H1 (cell line): ENCODE data around the gene MCF2L. TPM values are rescaled to one million over a fixed set of nuclear protein-coding genes. Genes with fewer than 3 reads are reported as not detected.
A peak's percentile ranks its signal among the peaks of the same experiment; 100 is the strongest.

Experiments used
- CTCF ChIA-PET: fragments of 300-600 bp; sonication (Branson Sonifier 250); formaldehyde crosslinking; loops from one replicate; lab custom pipeline; 2021; ENCODE audit not compliant: partially characterized antibody; lab: Charles Lee
- POLR2A ChIA-PET: fragments of 300-600 bp; sonication (Branson Sonifier 250); formaldehyde crosslinking; loops from one replicate; lab custom pipeline; 2021; ENCODE audit warnings: inconsistent platforms; ENCODE audit not compliant: partially characterized antibody; lab: Charles Lee
- DNase-seq, 2 experiments: peaks; one replicate each; pipeline versions ENCODE4 v3.0.0 to v3.0.0-alpha.2; 2010 to 2022; ENCODE audit warnings: low spot score in 2 of 2, low read depth in 1 of 2, mixed read lengths in 1 of 2
- FAIRE-seq: peaks from 2 replicates; lab custom pipeline; 2011; peaks lifted over from hg19 to GRCh38; lab: Jason Lieb, UNC
- H2AFZ ChIP-seq: 2 replicates; pipeline ENCODE4 v1.8.1; 2012; ENCODE audit warnings: low read length, inconsistent platforms
- H2AK5ac ChIP-seq: 2 replicates; pipeline ENCODE4 v1.6.1; 2013; ENCODE audit warnings: low read depth, low read length
- H2BK120ac ChIP-seq: replicated peaks from 2 replicates; pipeline ENCODE3; 2013; ENCODE audit warnings: low read depth, low read length, inconsistent platforms
- H2BK12ac ChIP-seq: 2 replicates; pipeline ENCODE4 v1.6.1; 2013; ENCODE audit warnings: low read depth, low read length
- H2BK15ac ChIP-seq: 2 replicates; pipeline ENCODE4 v1.6.1; 2013; ENCODE audit warnings: low read length
- H2BK20ac ChIP-seq: 2 replicates; pipeline ENCODE4 v1.6.1; 2013; ENCODE audit warnings: low read length
- H2BK5ac ChIP-seq: 2 replicates; pipeline ENCODE4 v1.6.1; 2013; ENCODE audit warnings: low read depth, low read length
- H3K14ac ChIP-seq: 2 replicates; pipeline ENCODE4 v1.6.1; 2013; ENCODE audit warnings: inconsistent platforms; ENCODE audit not compliant: insufficient read length
- H3K18ac ChIP-seq: 2 replicates; pipeline ENCODE4 v1.6.1; 2013; ENCODE audit warnings: low read length; ENCODE audit errors: extremely low read depth
- H3K23ac ChIP-seq: 2 replicates; pipeline ENCODE4 v1.6.1; 2013; ENCODE audit warnings: inconsistent platforms; ENCODE audit not compliant: insufficient read length
- H3K23me2 ChIP-seq: 2 replicates; pipeline ENCODE4 v1.6.1; 2013; ENCODE audit warnings: low read depth, low read length
- H3K27ac ChIP-seq: 2 replicates; pipeline ENCODE4 v1.6.1; 2011; ENCODE audit warnings: low read depth, low read length, inconsistent platforms
- H3K27me3 ChIP-seq, 4 experiments: replicated peaks in 1 of 4; 1 replicate in 1 of 4; 2 replicates in 3 of 4; pipeline versions ENCODE4 v1.6.1 to v1.8.1; 2011 to 2013; ENCODE audit warnings: low read length in 3 of 4, mild to moderate bottlenecking in 3 of 4, inconsistent platforms in 2 of 4, mixed read lengths in 2 of 4, moderate library complexity in 1 of 4; ENCODE audit not compliant: control insufficient read depth in 3 of 4, insufficient read depth in 3 of 4; ENCODE audit errors: extremely low read depth in 1 of 4
- H3K36me3 ChIP-seq, 4 experiments: 2 replicates each; pipeline versions ENCODE4 v1.6.1 to v1.8.1; 2011 to 2013; ENCODE audit warnings: mild to moderate bottlenecking in 4 of 4, low read length in 3 of 4, moderate library complexity in 2 of 4, control low read depth in 1 of 4, inconsistent platforms in 1 of 4; ENCODE audit not compliant: insufficient read depth in 4 of 4, control insufficient read depth in 2 of 4
- H3K4ac ChIP-seq: replicated peaks from 2 replicates; pipeline ENCODE3; 2013; ENCODE audit warnings: low read length, low read depth, mixed read lengths, inconsistent platforms; ENCODE audit not compliant: insufficient read length
- H3K4me1 ChIP-seq, 4 experiments: replicated peaks in 1 of 4; 1 replicate in 1 of 4; 2 replicates in 3 of 4; pipeline versions ENCODE4 v1.6.1 to v1.8.1; 2011 to 2013; ENCODE audit warnings: low read length in 3 of 4, inconsistent platforms in 2 of 4, mixed read lengths in 1 of 4; ENCODE audit not compliant: insufficient read depth in 4 of 4, control insufficient read depth in 3 of 4
- H3K4me2 ChIP-seq, 2 experiments: 2 replicates each; pipeline versions ENCODE4 v1.6.1 to v1.8.1; 2011 to 2013; ENCODE audit warnings: low read depth in 2 of 2, low read length in 2 of 2, control low read depth in 1 of 2, inconsistent platforms in 1 of 2, mild to moderate bottlenecking in 1 of 2; ENCODE audit not compliant: insufficient read depth in 1 of 2
- H3K4me3 ChIP-seq, 4 experiments: fragments of 200-600, 300-600 bp in 1 of 4; sonication (generic), shearing (Covaris generic), sonication (Bioruptor Twin) in 1 of 4; 2 replicates each; pipeline versions ENCODE4 v1.5.1 to v1.8.1; 2011 to 2016; ENCODE audit warnings: low read length in 4 of 4, low read depth in 3 of 4, control low read depth in 2 of 4, inconsistent platforms in 2 of 4, mild to moderate bottlenecking in 2 of 4, mixed read lengths in 1 of 4, moderate library complexity in 1 of 4; ENCODE audit not compliant: insufficient read depth in 2 of 4; ENCODE audit errors: extremely low read depth in 1 of 4
- H3K56ac ChIP-seq: replicated peaks from 2 replicates; pipeline ENCODE3; 2013; ENCODE audit warnings: low read depth, mild to moderate bottlenecking, mixed read lengths, low read length, inconsistent platforms; ENCODE audit not compliant: insufficient read length
- H3K79me1 ChIP-seq: 2 replicates; pipeline ENCODE4 v1.6.1; 2013; ENCODE audit warnings: low read depth, low read length, control low read depth
- H3K79me2 ChIP-seq, 2 experiments: 2 replicates each; pipeline versions ENCODE4 v1.6.1 to v1.8.1; 2012 to 2013; ENCODE audit warnings: low read length in 2 of 2, mild to moderate bottlenecking in 2 of 2, inconsistent platforms in 1 of 2; ENCODE audit not compliant: insufficient read depth in 2 of 2, control insufficient read depth in 1 of 2
- H3K9ac ChIP-seq, 4 experiments: replicated peaks in 1 of 4; 1 replicate in 1 of 4; 2 replicates in 3 of 4; pipeline versions ENCODE4 v1.6.1 to v1.8.1; 2011 to 2013; ENCODE audit warnings: low read depth in 3 of 4, low read length in 3 of 4, control low read depth in 2 of 4, mild to moderate bottlenecking in 2 of 4, moderate library complexity in 2 of 4, inconsistent platforms in 1 of 4; ENCODE audit errors: extremely low read depth in 1 of 4
- H3K9me3 ChIP-seq, 2 experiments: 2 replicates each; pipeline versions ENCODE4 v1.6.1 to v1.8.1; 2012 to 2013; ENCODE audit warnings: mild to moderate bottlenecking in 2 of 2, moderate library complexity in 2 of 2, control low read depth in 1 of 2, inconsistent platforms in 1 of 2, low read depth in 1 of 2, low read length in 1 of 2, mixed read lengths in 1 of 2; ENCODE audit not compliant: insufficient read depth in 2 of 2
- H4K20me1 ChIP-seq, 2 experiments: replicated peaks in 1 of 2; 2 replicates each; pipeline versions ENCODE3 to v1.8.1; 2011 to 2013; ENCODE audit warnings: inconsistent platforms in 2 of 2, low read length in 2 of 2, mild to moderate bottlenecking in 1 of 2; ENCODE audit not compliant: insufficient read depth in 2 of 2, control insufficient read depth in 1 of 2
- H4K5ac ChIP-seq: 2 replicates; pipeline ENCODE4 v1.6.1; 2013; ENCODE audit warnings: low read length, low read depth, mixed read lengths, inconsistent platforms; ENCODE audit not compliant: insufficient read length
- H4K8ac ChIP-seq: 2 replicates; pipeline ENCODE4 v1.8.0; 2013; ENCODE audit warnings: mild to moderate bottlenecking, moderate library complexity, low read length, inconsistent platforms; ENCODE audit not compliant: insufficient read depth; ENCODE audit errors: extremely low read depth
- H4K91ac ChIP-seq: replicated peaks from 2 replicates; pipeline ENCODE3; 2013; ENCODE audit warnings: low read length, mixed read lengths, inconsistent platforms; ENCODE audit not compliant: insufficient read length
- SP4 ChIP-seq: IDR thresholded peaks from 2 replicates; pipeline ENCODE4 v1.6.1; 2012; ENCODE audit warnings: low read length, inconsistent platforms
- WGBS, 2 experiments: shearing (Covaris generic) in 1 of 2; methylation state at CpG; one replicate each; pipeline versions ENCODE4 v1.1.6 to v1.1.7; 2013 to 2015; ENCODE audit warnings: low lambda C conversion rate in 2 of 2, mixed read lengths in 2 of 2, inconsistent platforms in 1 of 2, low coverage in 1 of 2, missing lambda C conversion rate in 1 of 2; ENCODE audit not compliant: insufficient replicate concordance in 2 of 2, insufficient coverage in 1 of 2, insufficient read length in 1 of 2; ENCODE audit errors: extremely low coverage in 1 of 2, missing lambda C conversion rate in 1 of 2; 5-methylcytosine and 5-hydroxymethylcytosine counted together
- polyA plus RNA-seq, 7 experiments: library from polyadenylated mRNA; depleted of rRNA in 3 of 7; stranded (reverse) in 5 of 7; unstranded in 2 of 7; fragments of >200 nt in 5 of 7; fragments of 200-250 nt in 2 of 7; gene quantifications; 1 replicate in 5 of 7; 2 replicates in 1 of 7; 4 replicates in 1 of 7; pipeline versions ENCODE4 v1.2.1 to v1.2.3, GENCODE V29; 2011 to 2013; ENCODE audit warnings: missing spikeins in 2 of 7, mixed read lengths in 2 of 7
- total RNA-seq: library from RNA; stranded (reverse); fragmentation: NEBNext Ultra II Directional; extraction: Animal tissue kit (Norgen Biotek cat#: 25700); gene quantifications from 2 replicates; pipeline ENCODE4 v1.2.1, GENCODE V29; 2021
- TF ChIP-seq, protein P1 (sequence below): IDR thresholded peaks from 2 replicates; pipeline ENCODE4 v1.6.1; 2012; ENCODE audit warnings: inconsistent platforms

Gene MCF2L
- total and polyA plus RNA-seq, 2 of the 8 experiments (the other 6 are each of a cell fraction or from before 2014, with no cell fraction given): 10.1 to 24.4 TPM

- no peak overlapping the region for H3K4me3 ChIP-seq
- H2BK20ac ChIP-seq: no peak overlapping the region
- DNase-seq: no peak
- H4K91ac ChIP-seq: no peak overlapping the region
- no peak overlapping the region for H3K27ac ChIP-seq
- no peak overlapping the region for H2AK5ac ChIP-seq
- no peak overlapping the region for H3K4me2 ChIP-seq
- no peak overlapping the region; the same call in 1 of the 2 replicates for H4K8ac ChIP-seq
- no peaks in the 10 kb centered on the region for H3K36me3 ChIP-seq
- H2AFZ ChIP-seq: no peak overlapping the region
- ChIA-PET CTCF (interaction anchor here (0.7 to 4.9 kb wide), 10 partner anchors 10 to 561 kb away, joined by 3 to 20 read pairs (median 5); no protein-coding TSS in a partner anchor), POLR2A (interaction anchor here (1.0 to 1.1 kb wide), 2 partner anchors 10 to 29 kb away, joined by 3 to 4 read pairs; no protein-coding TSS in a partner anchor)
- peaks cover 0 to 8% of the 10 kb centered on the region in 2 experiments; a peak in 1 of 4 replicates for H3K9me3 ChIP-seq
- H3K23ac ChIP-seq: no peak overlapping the region
- FAIRE-seq: no peak
- H2BK5ac ChIP-seq: no peak overlapping the region
- no peak overlapping the region for H4K5ac ChIP-seq
- no peak overlapping the region for H2BK120ac ChIP-seq
- no peaks in the 10 kb centered on the region for H3K79me2 ChIP-seq
- WGBS, 2 experiments: 88% methylated on average over 33 of the region's 34 CpGs; no CpG with 5 or more reads in 1 of the 2 experiments
- H2BK12ac ChIP-seq: no peak overlapping the region
- no peak overlapping the region for H3K14ac ChIP-seq
- no peak overlapping the region for H3K56ac ChIP-seq
- H3K79me1 ChIP-seq: no peaks in the 10 kb centered on the region
- peaks cover 0 to under 1% (median under 1%) of the 10 kb centered on the region in 4 experiments; a peak in 1 of 7 replicates for H3K4me1 ChIP-seq
- TF ChIP-seq SP4: no peak
- TF ChIP-seq, protein P1, sequence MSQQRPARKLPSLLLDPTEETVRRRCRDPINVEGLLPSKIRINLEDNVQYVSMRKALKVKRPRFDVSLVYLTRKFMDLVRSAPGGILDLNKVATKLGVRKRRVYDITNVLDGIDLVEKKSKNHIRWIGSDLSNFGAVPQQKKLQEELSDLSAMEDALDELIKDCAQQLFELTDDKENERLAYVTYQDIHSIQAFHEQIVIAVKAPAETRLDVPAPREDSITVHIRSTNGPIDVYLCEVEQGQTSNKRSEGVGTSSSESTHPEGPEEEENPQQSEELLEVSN: peak; percentile 69
- no peak overlapping the region for H2BK15ac ChIP-seq
- H3K27me3 ChIP-seq: no peaks in the 10 kb centered on the region
- H3K9ac ChIP-seq: no peak overlapping the region
- peaks cover 16% of the 10 kb centered on the region; the same call in 1 of the 2 replicates for H3K23me2 ChIP-seq
- H4K20me1 ChIP-seq: peaks cover 0 to 3% of the 10 kb centered on the region in 2 experiments
- no peak overlapping the region for H3K4ac ChIP-seq
- H3K18ac ChIP-seq: no peak overlapping the region
These were observed 91.7 kb downstream of the MCF2L start for GRCh38 chr13:113060557-113061270.
